Immature natural killer cell (primary cell): Measurements from ENCODE around the gene PRSS36. TPM values are rescaled to one million over a fixed set of nuclear protein-coding genes. Genes with fewer than 3 reads are reported as not detected.
"Not testable (repeated sequence)": the region's sequence is repeated elsewhere in the genome, so short reads cannot be mapped to it uniquely, and the experiment has no call there.

Experiments used
- DNase-seq, 3 donors: peaks; one replicate each; pipeline ENCODE4 v3.0.0; 2022; ENCODE audit warnings: mixed read lengths in 1 of 3
- H3K27ac Mint-ChIP-seq, 6 donors: one replicate each; pipeline ENCODE4 v1.8.0; 2020; ENCODE audit warnings: mixed read lengths in 6 of 6, mild to moderate bottlenecking in 5 of 6, inconsistent platforms in 4 of 6, moderate library complexity in 3 of 6
- H3K27me3 Mint-ChIP-seq, 3 donors: one replicate each; pipeline ENCODE4 v1.8.0; 2020 to 2021; ENCODE audit warnings: low read depth in 3 of 3, mild to moderate bottlenecking in 3 of 3, mixed read lengths in 3 of 3, moderate library complexity in 3 of 3, inconsistent platforms in 1 of 3
- H3K36me3 Mint-ChIP-seq, 3 donors: one replicate each; pipeline ENCODE4 v1.8.0; 2020; ENCODE audit warnings: mixed read lengths in 3 of 3, inconsistent platforms in 2 of 3, mild to moderate bottlenecking in 2 of 3
- H3K4me1 Mint-ChIP-seq, 2 donors: one replicate each; pipeline ENCODE4 v1.8.0; 2020; ENCODE audit warnings: inconsistent platforms in 2 of 2, mild to moderate bottlenecking in 2 of 2, mixed read lengths in 2 of 2, moderate library complexity in 1 of 2
- H3K4me3 Mint-ChIP-seq, 5 donors: one replicate each; pipeline ENCODE4 v1.8.0; 2020; ENCODE audit warnings: mild to moderate bottlenecking in 5 of 5, mixed read lengths in 5 of 5, inconsistent platforms in 3 of 5, moderate library complexity in 3 of 5
- H3K9me3 Mint-ChIP-seq, 6 donors: one replicate each; pipeline ENCODE4 v1.8.0; 2020; ENCODE audit warnings: mild to moderate bottlenecking in 6 of 6, mixed read lengths in 6 of 6, inconsistent platforms in 4 of 6, moderate library complexity in 3 of 6
- polyA plus RNA-seq, 3 donors: library from polyadenylated mRNA; unstranded; fragments of 300-500 nt; fragmentation: Illumina TruSeq; gene quantifications; one replicate each; pipeline ENCODE4 v1.2.3, GENCODE V29; 2021

The PRSS36 gene
- polyA plus RNA-seq, 3 donors from 2014 or later: 3.4 to 8.6 (median 6.9) TPM

DNA sequence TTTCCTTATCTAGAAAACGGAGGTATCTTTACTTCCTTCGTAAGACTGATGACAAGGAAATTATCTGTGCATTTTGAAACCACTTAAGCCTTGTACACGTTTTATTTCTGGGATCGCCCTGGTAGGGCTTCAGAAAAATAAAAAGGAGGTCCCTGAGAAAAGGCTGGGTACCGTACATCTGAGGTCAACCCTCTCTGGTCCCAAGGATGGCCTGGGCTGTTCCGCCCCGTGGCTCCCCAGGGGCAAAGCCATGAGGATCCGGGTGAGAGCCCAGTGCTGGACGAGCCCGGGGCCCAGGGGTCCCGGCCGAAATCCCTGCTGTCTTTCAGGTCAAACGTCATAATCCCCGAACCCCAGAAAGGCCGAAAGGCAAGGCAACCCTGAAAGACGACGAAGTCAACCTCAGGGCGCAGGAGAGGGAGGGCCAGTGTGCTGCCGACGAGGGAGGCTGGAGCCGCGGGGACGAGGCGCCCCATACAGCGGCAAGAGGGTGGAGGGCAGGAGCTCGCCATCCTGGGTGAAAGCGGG lies 29.4 kb upstream of the PRSS36 start:
- no peak for DNase-seq
- H3K4me1 Mint-ChIP-seq: peaks cover 57 to 60% of the 10 kb centered on the region in 2 donors
- H3K4me3 Mint-ChIP-seq: peak overlapping the region; percentile 93 to 99 (median 96)
- H3K9me3 Mint-ChIP-seq: no peaks in the 10 kb centered on the region
- H3K27ac Mint-ChIP-seq: peak overlapping the region; percentile 90 to 100 (median 97)
- H3K27me3 Mint-ChIP-seq: peaks cover 25 to 41% (median 40%) of the 10 kb centered on the region in 3 donors
- H3K36me3 Mint-ChIP-seq: peaks cover 18 to 31% (median 23%) of the 10 kb centered on the region in 3 donors

DNA sequence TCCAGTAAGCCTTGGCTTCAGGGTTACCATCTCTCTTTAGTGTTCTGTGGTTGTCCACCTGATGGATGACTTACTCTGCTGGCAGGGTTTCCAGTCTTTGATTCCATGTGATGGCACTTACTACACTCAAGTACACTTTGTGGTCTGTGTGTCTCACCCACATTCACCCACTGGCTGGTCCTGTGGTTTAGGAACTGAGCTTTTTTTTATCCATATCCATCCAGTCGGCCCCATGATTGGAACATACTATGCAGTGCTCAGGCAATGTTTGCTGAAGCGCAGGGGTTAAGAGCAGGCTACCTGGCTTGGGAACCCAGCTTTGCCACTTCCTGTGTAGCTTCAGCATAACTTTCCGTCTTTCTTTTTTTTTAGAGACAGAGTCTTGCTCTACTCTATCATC lies 27.3 kb upstream of the PRSS36 start:
- DNase-seq: peak; percentile 76 to 78 (median 77)
- Mint-ChIP-seq H3K4me3 (peak overlapping the region; percentile 68 to 85 (median 73)), H3K9me3 (no peaks in the 10 kb centered on the region), H3K4me1 (peaks cover 36 to 39% of the 10 kb centered on the region in 2 donors), H3K27me3 (peaks cover 25 to 38% (median 29%) of the 10 kb centered on the region in 3 donors), H3K36me3 (peaks cover 5 to 10% (median 7%) of the 10 kb centered on the region in 3 donors), H3K27ac (peak overlapping the region; percentile 12 to 90 (median 75))

DNA sequence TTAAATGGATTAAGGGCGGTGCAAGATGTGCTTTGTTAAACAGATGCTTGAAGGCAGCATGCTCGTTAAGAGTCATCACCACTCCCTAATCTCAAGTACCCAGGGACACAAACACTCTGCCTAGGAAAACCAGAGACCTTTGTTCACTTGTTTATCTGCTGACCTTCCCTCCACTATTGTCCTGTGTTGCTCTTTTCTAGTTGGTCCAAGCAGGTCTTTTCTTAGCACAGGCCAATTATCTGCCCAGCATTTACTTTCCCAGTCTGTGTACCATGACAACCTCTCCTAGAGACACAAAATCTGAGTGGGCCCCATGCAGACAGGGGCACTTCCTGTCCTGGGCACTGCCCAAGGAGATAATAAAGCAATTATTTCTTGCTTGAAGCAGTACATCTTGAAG lies 20.2 kb upstream of the PRSS36 start:
- not testable (repeated sequence) for H3K27ac Mint-ChIP-seq, H3K36me3 Mint-ChIP-seq, H3K4me1 Mint-ChIP-seq, H3K4me3 Mint-ChIP-seq, H3K27me3 Mint-ChIP-seq, DNase-seq, H3K9me3 Mint-ChIP-seq

DNA sequence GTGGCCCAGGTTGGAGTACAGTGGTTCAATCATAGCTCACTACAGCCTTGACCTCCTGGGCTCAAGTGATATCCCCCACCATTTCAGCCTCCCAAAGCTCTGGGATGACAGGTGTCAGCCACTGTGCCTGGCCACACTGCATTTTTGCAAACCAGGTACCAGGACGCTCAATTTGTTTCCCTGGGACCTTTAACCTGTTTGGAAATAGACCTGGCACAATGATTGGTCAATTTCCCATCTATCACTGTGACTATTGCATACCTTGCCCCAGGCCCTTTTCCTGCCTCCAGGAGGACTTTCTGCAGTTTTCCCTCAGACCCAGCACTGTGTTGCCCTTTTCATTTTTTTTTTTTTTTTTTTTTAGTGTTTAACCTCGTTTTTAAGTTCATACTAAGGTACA lies 19.0 kb upstream of the PRSS36 start:
- Mint-ChIP-seq H3K4me3 (no peak overlapping the region), H3K27me3 (peaks cover 0 to 6% (median 0%) of the 10 kb centered on the region in 3 donors), H3K27ac (no peak overlapping the region), H3K4me1 (no peaks in the 10 kb centered on the region), H3K36me3 (no peaks in the 10 kb centered on the region), H3K9me3 (no peaks in the 10 kb centered on the region)
- DNase-seq: no peak

DNA sequence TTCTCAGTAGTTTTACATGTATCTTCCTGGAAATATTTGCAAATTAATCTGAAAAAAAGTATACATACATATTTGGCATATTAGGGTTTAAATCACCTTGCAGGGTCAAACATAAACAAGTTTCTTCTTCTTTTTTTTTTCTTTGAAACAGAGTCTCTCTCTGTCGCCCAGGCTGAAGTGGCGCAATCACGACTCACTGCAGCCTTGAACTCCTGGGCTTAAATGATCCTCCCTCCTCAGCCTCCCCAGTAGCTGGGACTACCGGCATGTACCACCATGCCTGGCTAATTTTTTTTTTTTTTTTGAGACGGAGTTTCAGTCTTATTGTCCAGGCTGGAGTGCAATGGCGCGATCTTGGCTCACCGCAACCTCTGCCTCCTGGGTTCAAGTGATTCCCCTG lies 17.4 kb upstream of the PRSS36 start:
- no peak for DNase-seq
- Mint-ChIP-seq H3K4me1 (no peaks in the 10 kb centered on the region), H3K27ac (no peak overlapping the region), H3K27me3 (peaks cover 0 to 6% (median 4%) of the 10 kb centered on the region in 3 donors), H3K36me3 (no peaks in the 10 kb centered on the region), H3K9me3 (no peaks in the 10 kb centered on the region), H3K4me3 (no peak overlapping the region)

DNA sequence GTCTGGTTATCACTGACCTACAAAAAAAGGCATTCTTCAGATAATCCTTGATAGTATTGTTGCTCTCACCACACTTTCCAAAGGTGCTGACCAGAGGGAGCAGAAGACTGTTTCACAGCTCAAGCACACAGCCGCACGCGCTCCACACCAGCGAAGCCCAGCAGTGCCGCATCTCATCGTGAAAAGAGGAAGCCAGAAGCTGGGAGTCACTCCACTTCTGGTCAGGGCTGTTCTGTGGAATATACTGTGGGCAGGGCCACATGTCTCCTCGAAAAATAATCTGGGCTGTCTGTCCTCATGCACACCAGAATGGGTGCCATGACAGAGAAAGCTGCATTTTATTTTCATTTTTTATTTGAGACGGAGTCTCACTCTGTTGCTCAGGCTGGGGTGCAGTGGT lies 7.3 kb upstream of the PRSS36 start:
- no peak for DNase-seq
- H3K4me3 Mint-ChIP-seq: peak overlapping the region in 4 of 5 donors; percentile 18 to 56 (median 30)
- H3K27ac Mint-ChIP-seq: peak overlapping the region in 1 of 6 donors; percentile 8
- no peaks in the 10 kb centered on the region for H3K36me3 Mint-ChIP-seq
- H3K27me3 Mint-ChIP-seq: peaks cover 1 to 4% (median 3%) of the 10 kb centered on the region in 3 donors
- no peaks in the 10 kb centered on the region for H3K9me3 Mint-ChIP-seq
- H3K4me1 Mint-ChIP-seq: peaks cover 8 to 9% of the 10 kb centered on the region in 2 donors

DNA sequence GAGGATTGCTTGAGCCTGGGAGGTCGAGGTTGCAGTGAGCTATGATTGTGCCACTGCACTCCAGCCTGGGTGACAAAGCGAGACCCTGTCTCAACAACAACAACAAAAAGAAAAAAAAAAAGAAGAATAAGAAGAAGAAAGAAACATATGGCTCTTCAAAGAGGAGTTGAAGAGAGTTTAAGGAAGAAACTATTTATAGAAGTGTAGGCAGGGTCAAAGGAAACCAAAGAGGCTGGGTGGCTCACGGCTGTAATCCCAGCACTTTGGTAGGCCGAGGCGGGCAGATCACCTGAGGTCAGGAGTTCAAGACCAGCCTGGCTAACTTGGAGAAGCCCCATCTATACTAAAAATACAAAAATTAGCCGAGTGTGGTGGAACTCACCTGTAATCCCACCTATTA lies 1.1 kb upstream of the PRSS36 start:
- not testable (repeated sequence) for H3K27ac Mint-ChIP-seq, H3K36me3 Mint-ChIP-seq, H3K4me3 Mint-ChIP-seq, H3K9me3 Mint-ChIP-seq, H3K27me3 Mint-ChIP-seq, H3K4me1 Mint-ChIP-seq, DNase-seq

DNA sequence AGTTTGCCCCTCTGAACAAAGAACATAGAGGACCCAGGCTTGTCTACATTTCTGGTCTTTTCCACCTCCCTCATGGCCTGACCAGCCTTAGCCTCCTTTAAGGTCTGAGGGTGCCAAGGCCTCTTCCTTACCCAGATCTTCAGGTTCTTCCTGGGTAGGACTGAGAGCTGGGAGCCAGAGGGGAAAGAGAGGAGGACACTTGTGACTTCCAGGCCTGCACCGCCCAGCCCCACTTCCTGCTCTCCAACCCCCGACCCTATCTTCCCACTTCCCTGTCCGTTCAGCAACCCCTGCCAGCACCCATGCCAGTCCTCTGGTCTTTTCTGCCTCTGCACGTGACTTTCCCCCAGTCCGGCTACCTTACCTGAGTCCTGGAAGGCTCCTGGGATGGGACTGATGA lies 534 bp downstream of the PRSS36 start:
- Mint-ChIP-seq H3K36me3 (no peaks in the 10 kb centered on the region), H3K27ac (no peak overlapping the region), H3K4me1 (no peaks in the 10 kb centered on the region), H3K4me3 (no peak overlapping the region), H3K27me3 (peaks cover 0 to 8% (median 0%) of the 10 kb centered on the region in 3 donors), H3K9me3 (no peaks in the 10 kb centered on the region)
- no peak for DNase-seq

DNA sequence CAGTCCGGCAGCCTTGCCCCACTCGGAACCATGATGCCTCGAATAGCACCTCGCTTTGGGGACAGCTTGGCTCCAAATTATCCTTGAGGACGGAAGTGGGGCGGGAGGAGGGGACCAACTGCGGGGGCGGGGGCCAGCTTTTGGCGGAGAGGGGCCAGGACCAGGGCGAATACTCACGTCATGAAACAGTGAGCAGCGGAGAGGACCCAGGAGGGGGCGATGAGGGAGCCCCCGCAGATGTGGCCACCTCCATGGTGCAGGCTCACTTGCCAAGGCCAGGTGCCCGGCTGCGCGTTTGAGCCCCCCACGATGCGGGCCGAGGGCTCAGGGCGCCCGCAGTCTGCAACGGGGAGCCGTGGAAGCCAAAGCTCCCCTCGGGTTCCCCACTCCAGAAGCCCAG lies 970 bp downstream of the PRSS36 start:
- H3K4me3 Mint-ChIP-seq: no peak overlapping the region
- peaks cover 0 to under 1% of the 10 kb centered on the region in 2 donors for H3K4me1 Mint-ChIP-seq
- H3K27me3 Mint-ChIP-seq: peaks cover 0 to 8% (median 0%) of the 10 kb centered on the region in 3 donors
- H3K36me3 Mint-ChIP-seq: no peaks in the 10 kb centered on the region
- H3K27ac Mint-ChIP-seq: no peak overlapping the region
- no peaks in the 10 kb centered on the region for H3K9me3 Mint-ChIP-seq
- no peak for DNase-seq

DNA sequence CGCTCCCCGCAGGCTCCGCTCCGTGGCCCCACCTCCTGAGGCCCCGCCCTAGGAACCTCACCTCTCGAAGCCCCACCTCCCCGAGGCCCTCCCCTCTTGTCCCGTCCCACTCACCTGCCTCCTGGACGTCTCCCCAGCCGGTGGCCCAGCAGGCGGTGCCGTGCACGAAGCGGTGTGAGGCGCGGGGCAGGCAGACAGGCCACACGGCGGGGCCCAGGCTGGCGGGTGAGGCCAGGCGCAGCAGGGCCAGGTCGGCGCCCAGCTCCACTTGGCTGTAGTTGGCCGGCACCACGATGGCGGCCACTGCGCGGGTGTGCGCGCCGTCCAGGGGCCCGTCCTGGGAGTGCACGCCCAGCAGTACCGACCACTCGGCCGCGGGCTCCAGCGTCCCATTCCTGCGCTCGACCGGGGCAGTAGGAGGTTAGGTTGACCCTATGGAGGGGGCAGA lies 1.6 kb downstream of the PRSS36 start:
- DNase-seq: no peak
- Mint-ChIP-seq H3K9me3 (no peaks in the 10 kb centered on the region), H3K27me3 (peaks cover 0 to 8% (median 0%) of the 10 kb centered on the region in 3 donors), H3K4me3 (no peak overlapping the region), H3K27ac (no peak overlapping the region), H3K36me3 (no peaks in the 10 kb centered on the region), H3K4me1 (peaks cover 0 to 6% of the 10 kb centered on the region in 2 donors)

DNA sequence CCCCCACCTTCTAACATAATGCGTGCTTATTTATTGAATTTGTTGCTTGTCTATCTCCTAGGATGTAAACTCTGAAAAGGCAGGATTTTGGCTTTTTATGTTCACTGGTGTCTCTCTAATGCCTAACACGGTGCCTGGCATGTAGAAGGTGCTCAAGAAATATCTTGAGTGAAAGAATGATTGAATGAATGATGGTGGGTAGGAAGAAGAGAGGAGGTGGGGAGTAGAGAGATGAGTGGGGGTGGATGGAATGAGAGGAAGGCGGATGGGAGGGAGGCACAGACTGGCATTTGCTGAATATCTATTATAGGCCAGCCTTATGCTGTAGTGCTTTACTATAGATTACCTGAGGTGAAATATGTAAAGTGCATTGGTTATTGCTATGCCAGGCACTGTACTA lies 2.3 kb downstream of the PRSS36 start:
- H3K4me1 Mint-ChIP-seq: peaks cover 0 to 6% of the 10 kb centered on the region in 2 donors
- H3K9me3 Mint-ChIP-seq: no peaks in the 10 kb centered on the region
- H3K36me3 Mint-ChIP-seq: no peaks in the 10 kb centered on the region
- H3K27ac Mint-ChIP-seq: no peak overlapping the region
- peaks cover 0 to 7% (median 0%) of the 10 kb centered on the region in 3 donors for H3K27me3 Mint-ChIP-seq
- DNase-seq: no peak
- H3K4me3 Mint-ChIP-seq: no peak overlapping the region

DNA sequence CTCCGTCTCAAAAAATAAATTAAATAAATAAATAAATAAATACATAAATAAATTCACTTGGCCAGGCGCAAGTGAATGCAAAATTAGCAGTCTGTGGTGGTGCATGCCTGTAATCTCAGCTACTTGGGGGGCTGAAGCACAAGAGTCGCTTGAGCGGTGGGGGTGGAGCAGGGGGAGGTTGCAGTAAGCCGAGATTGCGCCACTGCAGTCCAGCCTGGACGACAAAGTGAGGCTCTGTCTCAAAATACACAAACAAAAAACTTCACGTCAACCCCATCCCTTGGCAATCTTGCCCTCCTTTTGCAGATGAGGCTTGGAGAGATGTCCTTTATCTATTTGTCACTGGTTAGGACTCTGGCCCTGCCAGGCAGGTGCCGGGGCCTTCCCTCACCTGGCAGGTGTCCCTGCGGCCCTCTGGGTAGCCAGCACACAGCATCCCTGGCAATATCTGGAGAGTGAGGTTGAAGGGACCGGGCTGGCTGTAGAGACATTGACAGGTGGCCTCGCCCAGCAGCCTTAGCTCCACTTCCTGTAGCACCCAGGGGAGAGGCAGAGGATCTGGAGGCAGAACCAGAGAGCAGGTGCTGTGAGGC lies 4.4 kb downstream of the PRSS36 start:
- Mint-ChIP-seq H3K27ac (no peak overlapping the region), H3K4me1 (peaks cover 6 to 13% of the 10 kb centered on the region in 2 donors), H3K27me3 (peaks cover 0 to 2% (median 0%) of the 10 kb centered on the region in 3 donors), H3K4me3 (no peak overlapping the region), H3K36me3 (no peaks in the 10 kb centered on the region), H3K9me3 (no peaks in the 10 kb centered on the region)
- DNase-seq: no peak

DNA sequence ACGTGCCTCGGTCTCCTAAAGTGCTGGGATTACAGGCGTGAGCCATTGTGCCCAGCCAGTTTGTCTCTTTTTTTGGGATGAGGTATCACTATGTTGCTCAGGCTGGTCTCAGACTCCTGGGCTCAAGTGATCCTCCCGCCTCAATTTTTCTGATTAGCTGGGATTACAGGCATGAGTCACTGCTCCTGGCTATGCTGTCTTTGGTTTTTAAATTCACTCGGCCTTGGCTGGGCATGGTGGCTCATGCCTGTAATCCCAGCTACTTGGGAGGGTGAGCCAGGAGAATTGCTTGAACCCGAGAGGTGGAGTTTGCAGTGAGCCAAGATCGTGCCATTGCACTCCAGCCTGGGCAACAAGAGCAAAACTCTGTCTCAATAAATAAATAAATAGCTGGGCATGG lies 5.4 kb downstream of the PRSS36 start:
- DNase-seq, H3K27ac Mint-ChIP-seq, H3K9me3 Mint-ChIP-seq, H3K36me3 Mint-ChIP-seq, H3K27me3 Mint-ChIP-seq: not testable (repeated sequence)
- peaks cover 6 to 13% of the 10 kb centered on the region in 2 donors for H3K4me1 Mint-ChIP-seq
- peak overlapping the region in 2 of 5 donors; percentile 35 to 72 for H3K4me3 Mint-ChIP-seq

DNA sequence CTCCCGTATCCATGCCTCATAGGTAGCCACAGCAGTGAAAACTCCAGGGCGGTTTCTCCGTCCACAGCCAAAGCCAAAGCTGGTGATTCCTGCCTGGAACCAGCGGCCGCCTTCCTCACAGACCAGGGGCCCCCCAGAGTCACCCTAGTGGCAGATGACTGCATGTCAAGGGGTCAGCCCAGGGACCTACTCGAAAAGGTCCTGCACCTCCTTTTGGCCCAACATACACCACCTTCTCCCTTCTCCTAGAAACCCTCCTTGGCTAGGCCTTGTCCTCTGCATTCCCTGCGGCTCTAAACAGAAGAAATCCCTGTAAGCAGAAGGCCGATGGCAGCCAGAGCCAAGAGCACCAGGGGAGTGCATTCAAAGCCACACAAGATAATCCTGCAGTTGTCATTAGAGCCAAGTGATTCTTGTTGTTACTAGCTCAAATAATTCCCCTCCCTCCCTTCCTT lies 6.1 kb downstream of the PRSS36 start:
- Mint-ChIP-seq H3K4me3 (peak overlapping the region; percentile 56 to 74 (median 65)), H3K36me3 (no peaks in the 10 kb centered on the region), H3K27me3 (peaks cover 0 to 2% (median 0%) of the 10 kb centered on the region in 3 donors), H3K9me3 (no peaks in the 10 kb centered on the region), H3K4me1 (peaks cover 6 to 13% of the 10 kb centered on the region in 2 donors), H3K27ac (peak overlapping the region in 2 of 6 donors; percentile 19 to 58)
- DNase-seq: no peak
